ENCODE results near the gene ANKRD9. TPM values are rescaled to one million over a fixed set of nuclear protein-coding genes. Genes with fewer than 3 reads are reported as not detected.
"Not testable (repeated sequence)": the region's sequence is repeated elsewhere in the genome, so short reads cannot be mapped to it uniquely, and the experiment has no call there.

The ANKRD9 gene
- total RNA-seq, 1 donor from 2014 or later = 9.4 TPM

DNA sequence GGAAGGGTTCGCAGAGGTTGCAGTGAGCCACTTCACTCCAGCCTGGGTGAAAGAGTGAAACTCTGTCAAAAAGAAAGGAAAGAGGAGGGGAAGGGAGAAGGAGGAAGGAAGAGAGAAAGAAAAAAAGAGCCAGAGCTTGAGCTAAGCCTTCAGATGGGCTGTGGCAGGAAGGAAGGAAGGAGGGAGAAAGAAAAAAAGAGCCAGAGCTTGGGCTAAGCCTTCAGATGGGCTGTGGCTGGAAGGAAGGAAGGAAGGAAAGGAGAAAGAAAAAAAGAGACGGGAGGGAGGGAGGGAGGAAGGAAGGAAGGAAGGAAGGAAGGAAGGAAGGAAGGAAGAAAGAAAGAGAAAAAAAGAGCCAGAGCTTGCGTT is 13.6 kb upstream of the ANKRD9 start:
- Histone ChIP-seq H3K27ac (ENCODE audit: low read depth, low read length) (no peak overlapping the region), H3K9me3 (ENCODE audit: control insufficient read depth in 3 of 3, low read length in 3 of 3) (no peaks in the 10 kb centered on the region), H3K36me3 (ENCODE audit: control insufficient read depth in 3 of 3, insufficient read depth in 3 of 3, low read length in 3 of 3) (no peaks in the 10 kb centered on the region), H3K27me3 (ENCODE audit: control insufficient read depth in 3 of 3, insufficient read depth in 3 of 3, low read length in 3 of 3) (no peaks in the 10 kb centered on the region), H3K4me1 (ENCODE audit: control insufficient read depth in 3 of 3, insufficient read depth in 3 of 3, low read length in 3 of 3) (peaks cover 9 to 16% (median 13%) of the 10 kb centered on the region in 3 donors), H3K9ac (ENCODE audit: low read depth in 1 of 3, low read length in 3 of 3) (no peak overlapping the region), H3K4me3 (ENCODE audit: low read length in 3 of 3) (no peak overlapping the region)

DNA sequence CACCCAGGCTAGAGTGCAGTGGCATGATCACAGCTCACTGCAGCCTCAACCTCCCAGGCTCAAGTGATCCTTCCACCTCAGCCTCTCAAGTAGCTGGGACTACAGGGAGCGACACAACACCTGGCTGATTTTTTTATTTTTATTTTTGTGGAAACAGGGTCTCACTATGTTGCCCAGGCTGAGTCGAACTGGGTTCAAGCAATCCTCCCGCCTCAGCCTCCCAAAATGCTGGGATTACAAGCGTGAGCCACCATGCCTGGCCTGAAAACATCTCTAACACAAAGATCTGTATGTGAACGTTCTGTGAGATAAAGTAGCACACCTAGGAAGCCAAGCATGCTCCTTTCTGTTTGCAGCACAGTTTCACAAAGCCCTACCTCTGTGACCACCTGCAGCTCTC is 10.1 kb upstream of the ANKRD9 start:
- not testable (repeated sequence) for H3K27me3 ChIP-seq (ENCODE audit: control insufficient read depth in 3 of 3, insufficient read depth in 3 of 3, low read length in 3 of 3); H3K9me3 ChIP-seq (ENCODE audit: control insufficient read depth in 3 of 3, low read length in 3 of 3); H3K4me3 ChIP-seq (ENCODE audit: low read length in 3 of 3); H3K9ac ChIP-seq (ENCODE audit: low read depth in 1 of 3, low read length in 3 of 3); H3K36me3 ChIP-seq (ENCODE audit: control insufficient read depth in 3 of 3, insufficient read depth in 3 of 3, low read length in 3 of 3); H3K27ac ChIP-seq (ENCODE audit: low read depth, low read length)
- H3K4me1 ChIP-seq (ENCODE audit: control insufficient read depth in 3 of 3, insufficient read depth in 3 of 3, low read length in 3 of 3) = peaks cover 10 to 20% (median 10%) of the 10 kb centered on the region in 3 donors

DNA sequence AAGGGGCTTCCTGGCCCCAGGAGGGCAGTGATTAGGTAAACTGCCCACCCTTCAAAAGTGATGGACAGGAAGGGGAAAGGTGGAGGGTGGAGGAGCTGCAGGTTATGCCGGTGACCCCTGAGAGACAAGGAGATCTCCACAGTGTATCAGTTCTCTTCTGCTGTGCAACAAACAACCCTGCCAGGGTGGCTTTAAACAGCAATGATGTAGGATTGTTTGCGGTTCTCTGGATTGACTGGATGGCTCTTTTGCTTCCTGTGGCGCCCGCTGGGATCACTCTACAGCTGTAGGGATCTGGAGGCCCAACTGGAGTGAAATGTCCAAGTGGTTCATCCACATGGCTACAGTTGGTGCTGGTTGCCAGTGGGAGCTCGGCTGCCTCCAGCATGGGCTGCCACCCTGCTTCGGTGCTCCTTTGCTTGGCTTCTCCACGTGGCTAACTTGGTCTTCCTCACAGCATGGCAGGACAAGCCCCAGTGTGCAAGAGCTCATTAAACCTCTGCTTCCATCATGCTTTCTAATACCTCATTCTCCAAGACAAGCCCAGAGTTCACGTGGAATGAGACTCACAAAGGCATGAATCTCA is 8.6 kb upstream of the ANKRD9 start:
- no peaks in the 10 kb centered on the region for H3K9me3 ChIP-seq (ENCODE audit: control insufficient read depth in 3 of 3, low read length in 3 of 3)
- no peaks in the 10 kb centered on the region for H3K36me3 ChIP-seq (ENCODE audit: control insufficient read depth in 3 of 3, insufficient read depth in 3 of 3, low read length in 3 of 3)
- H3K27me3 ChIP-seq (ENCODE audit: control insufficient read depth in 3 of 3, insufficient read depth in 3 of 3, low read length in 3 of 3) = no peaks in the 10 kb centered on the region
- no peak overlapping the region for H3K27ac ChIP-seq (ENCODE audit: low read depth, low read length)
- peaks cover 3 to 10% (median 5%) of the 10 kb centered on the region in 3 donors for H3K4me1 ChIP-seq (ENCODE audit: control insufficient read depth in 3 of 3, insufficient read depth in 3 of 3, low read length in 3 of 3)
- H3K4me3 ChIP-seq (ENCODE audit: low read length in 3 of 3) = no peak overlapping the region
- H3K9ac ChIP-seq (ENCODE audit: low read depth in 1 of 3, low read length in 3 of 3) = no peak overlapping the region

DNA sequence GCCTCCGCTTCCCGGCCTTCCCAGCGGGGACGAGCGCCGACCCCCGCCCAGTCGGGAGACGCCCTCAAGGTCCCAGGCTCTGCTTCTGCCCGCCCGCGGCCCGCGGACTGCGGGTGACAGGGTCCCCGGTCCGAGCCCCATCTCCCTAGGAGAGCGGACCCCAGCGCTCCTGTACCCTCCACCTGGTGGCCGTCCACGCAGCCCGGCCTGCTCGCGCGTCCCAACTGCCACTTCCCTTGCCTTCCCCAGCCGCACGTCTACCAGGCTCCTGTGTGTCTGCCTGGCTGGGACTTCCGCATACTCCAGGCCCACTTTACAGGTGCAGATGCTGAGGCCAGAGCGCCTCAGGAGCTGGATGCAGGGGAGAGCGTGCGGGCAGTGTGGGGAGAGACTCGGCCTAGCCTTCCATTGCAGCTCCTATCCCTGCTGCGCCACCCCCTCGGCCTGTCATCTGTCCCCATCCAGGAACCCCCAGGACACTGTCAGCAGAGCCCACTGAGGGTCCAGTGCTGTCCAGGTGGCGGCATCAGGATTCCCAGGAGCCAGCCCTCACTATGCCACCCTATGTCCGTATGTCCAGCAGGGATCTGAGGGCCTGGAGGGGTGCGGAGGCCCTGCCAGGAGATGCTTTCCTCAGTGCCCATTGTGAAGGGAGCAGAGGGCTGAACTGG is 8.0 kb upstream of the ANKRD9 start:
- H3K27ac ChIP-seq (ENCODE audit: low read depth, low read length) = no peak overlapping the region
- no peaks in the 10 kb centered on the region for H3K36me3 ChIP-seq (ENCODE audit: control insufficient read depth in 3 of 3, insufficient read depth in 3 of 3, low read length in 3 of 3)
- H3K27me3 ChIP-seq (ENCODE audit: control insufficient read depth in 3 of 3, insufficient read depth in 3 of 3, low read length in 3 of 3) = no peaks in the 10 kb centered on the region
- H3K9ac ChIP-seq (ENCODE audit: low read depth in 1 of 3, low read length in 3 of 3) = peak overlapping the region; percentile 65 to 85 (median 68)
- H3K4me1 ChIP-seq (ENCODE audit: control insufficient read depth in 3 of 3, insufficient read depth in 3 of 3, low read length in 3 of 3) = peaks cover 3 to 10% (median 5%) of the 10 kb centered on the region in 3 donors
- peak overlapping the region; percentile 30 to 76 (median 75) for H3K4me3 ChIP-seq (ENCODE audit: low read length in 3 of 3)
- no peaks in the 10 kb centered on the region for H3K9me3 ChIP-seq (ENCODE audit: control insufficient read depth in 3 of 3, low read length in 3 of 3)

DNA sequence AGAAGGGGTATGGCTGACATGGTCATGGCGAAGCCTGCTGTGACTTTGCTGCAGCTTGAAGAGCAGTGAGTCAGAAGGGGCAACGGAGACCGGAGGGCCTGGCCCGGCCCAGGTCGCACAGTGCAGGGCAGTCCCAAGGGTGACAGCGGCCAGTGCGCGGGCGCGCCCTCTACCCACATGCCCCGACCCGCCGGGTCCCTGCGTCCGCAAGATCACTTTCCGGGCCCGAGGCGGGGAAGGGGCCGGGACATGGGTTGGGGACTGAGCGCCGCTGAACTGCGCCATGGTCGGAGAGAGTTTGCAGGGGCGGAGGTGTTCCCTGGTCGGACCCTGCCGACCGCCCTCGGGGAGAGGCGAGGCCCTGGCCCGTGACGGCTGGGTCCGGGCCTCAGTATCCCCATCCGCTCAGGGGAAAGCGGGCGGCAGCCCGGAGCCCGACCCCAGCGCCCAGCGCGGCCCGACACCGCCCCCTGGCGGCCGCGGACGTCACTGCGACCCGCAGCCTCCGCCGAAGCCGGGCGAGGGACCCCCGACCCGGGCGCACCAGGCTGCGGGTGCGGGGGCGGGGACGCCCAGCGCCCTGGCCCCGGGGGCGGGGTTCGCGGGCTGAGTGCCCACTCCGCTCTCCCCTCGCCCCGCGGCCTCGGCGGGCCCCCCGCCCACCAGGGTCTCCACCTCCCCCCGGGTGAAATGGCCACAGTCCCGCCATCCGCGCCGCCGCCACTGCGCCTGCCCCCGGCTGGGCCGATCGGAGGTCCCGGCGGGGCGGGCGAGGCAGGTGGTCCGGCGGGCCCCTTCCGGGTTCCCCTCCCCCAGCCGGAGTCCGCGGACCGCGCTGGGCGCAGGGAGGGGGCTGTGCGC is 7.2 kb upstream of the ANKRD9 start:
- Histone ChIP-seq H3K9ac (ENCODE audit: low read depth in 1 of 3, low read length in 3 of 3) (peak overlapping the region; percentile 67 to 85 (median 74)), H3K27ac (ENCODE audit: low read depth, low read length) (no peak overlapping the region), H3K27me3 (ENCODE audit: control insufficient read depth in 3 of 3, insufficient read depth in 3 of 3, low read length in 3 of 3) (no peaks in the 10 kb centered on the region), H3K4me3 (ENCODE audit: low read length in 3 of 3) (peak overlapping the region; percentile 67 to 76 (median 75)), H3K4me1 (ENCODE audit: control insufficient read depth in 3 of 3, insufficient read depth in 3 of 3, low read length in 3 of 3) (peaks cover 3 to 10% (median 5%) of the 10 kb centered on the region in 3 donors), H3K36me3 (ENCODE audit: control insufficient read depth in 3 of 3, insufficient read depth in 3 of 3, low read length in 3 of 3) (no peaks in the 10 kb centered on the region), H3K9me3 (ENCODE audit: control insufficient read depth in 3 of 3, low read length in 3 of 3) (no peaks in the 10 kb centered on the region)

DNA sequence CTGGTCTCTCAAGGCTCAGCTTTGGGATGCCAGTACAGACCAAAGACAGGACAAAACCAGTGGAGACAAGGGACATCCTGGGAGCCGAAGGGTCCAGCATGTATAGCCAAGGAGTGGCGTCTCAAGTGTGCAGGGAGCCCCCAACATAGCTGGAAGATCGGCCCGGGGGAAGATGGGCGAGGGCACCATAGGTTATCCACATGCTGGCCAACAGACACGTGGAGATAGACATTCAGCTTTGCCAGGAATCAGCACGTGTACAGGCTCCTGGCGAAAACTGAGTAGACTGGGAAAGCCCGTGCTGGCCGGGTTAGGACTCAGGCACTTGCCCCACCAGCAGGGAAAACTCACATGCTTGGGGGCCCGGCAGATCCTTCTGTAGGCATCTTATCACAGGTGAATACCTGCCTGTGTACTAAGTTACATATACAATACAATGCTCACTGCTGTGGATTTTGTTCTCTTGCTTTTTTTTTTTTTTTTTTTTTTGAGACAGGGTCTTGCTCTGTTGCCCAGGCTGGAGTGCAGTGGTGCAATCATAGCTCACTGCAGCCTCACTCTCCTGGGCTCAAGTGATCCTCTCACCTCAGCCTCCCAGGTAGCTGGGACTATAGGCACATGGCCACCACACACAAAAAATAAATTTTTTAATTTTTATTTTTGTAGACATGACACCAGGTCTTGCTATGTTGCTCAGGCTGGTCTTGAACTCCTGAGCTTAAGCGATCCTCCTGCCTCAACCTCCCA is 5.6 kb upstream of the ANKRD9 start:
- peak overlapping the region in 1 of 3 donors; percentile 16 for H3K9ac ChIP-seq (ENCODE audit: low read depth in 1 of 3, low read length in 3 of 3)
- no peaks in the 10 kb centered on the region for H3K9me3 ChIP-seq (ENCODE audit: control insufficient read depth in 3 of 3, low read length in 3 of 3)
- H3K4me1 ChIP-seq (ENCODE audit: control insufficient read depth in 3 of 3, insufficient read depth in 3 of 3, low read length in 3 of 3) = peaks cover 8 to 20% (median 12%) of the 10 kb centered on the region in 3 donors
- H3K27ac ChIP-seq (ENCODE audit: low read depth, low read length) = no peak overlapping the region
- H3K27me3 ChIP-seq (ENCODE audit: control insufficient read depth in 3 of 3, insufficient read depth in 3 of 3, low read length in 3 of 3) = no peaks in the 10 kb centered on the region
- H3K4me3 ChIP-seq (ENCODE audit: low read length in 3 of 3) = no peak overlapping the region
- H3K36me3 ChIP-seq (ENCODE audit: control insufficient read depth in 3 of 3, insufficient read depth in 3 of 3, low read length in 3 of 3) = no peaks in the 10 kb centered on the region

DNA sequence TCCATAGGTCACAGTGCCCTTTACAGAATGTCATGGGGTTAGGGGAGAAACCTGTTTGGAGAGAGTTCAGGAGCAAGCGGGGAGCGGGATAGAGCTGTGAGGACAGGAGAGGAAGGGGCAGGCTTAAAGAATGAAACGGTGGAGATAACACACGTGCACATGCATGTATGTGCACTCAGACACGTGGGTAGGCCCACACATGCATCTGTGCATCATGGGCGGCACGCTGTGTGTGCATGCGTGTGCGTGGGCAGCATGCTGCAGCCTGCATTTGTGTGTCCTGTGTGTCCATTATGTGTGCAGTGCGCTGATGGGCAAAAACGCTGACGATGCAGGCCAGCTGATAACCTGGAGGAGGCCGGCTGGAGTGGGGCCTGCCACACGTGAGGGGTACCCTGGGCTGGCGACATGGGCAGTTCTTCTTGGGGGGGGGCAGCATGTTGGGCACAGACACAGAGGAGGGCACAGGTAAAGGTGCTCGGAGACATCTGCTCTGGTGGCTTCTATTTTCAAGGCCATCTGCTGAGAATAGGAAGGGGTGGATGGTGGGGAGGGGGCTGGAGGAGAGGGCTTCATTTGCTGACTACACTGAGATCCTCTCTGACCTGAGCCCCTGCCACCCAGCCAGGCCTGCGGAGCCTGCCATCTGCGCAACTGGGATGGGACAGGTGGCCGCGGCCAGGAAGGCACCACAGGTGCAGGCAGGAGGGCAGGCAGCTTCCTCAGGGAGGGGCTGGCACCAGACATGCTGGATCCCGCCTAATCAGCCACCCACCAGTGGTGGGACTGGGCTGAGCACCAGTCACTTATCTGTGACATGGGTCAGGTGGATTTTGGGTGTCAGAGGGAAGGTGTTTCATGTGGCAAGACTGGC is 4.6 kb upstream of the ANKRD9 start:
- Histone ChIP-seq H3K9ac (ENCODE audit: low read depth in 1 of 3, low read length in 3 of 3) (no peak overlapping the region), H3K4me3 (ENCODE audit: low read length in 3 of 3) (no peak overlapping the region), H3K27me3 (ENCODE audit: control insufficient read depth in 3 of 3, insufficient read depth in 3 of 3, low read length in 3 of 3) (no peaks in the 10 kb centered on the region), H3K36me3 (ENCODE audit: control insufficient read depth in 3 of 3, insufficient read depth in 3 of 3, low read length in 3 of 3) (no peaks in the 10 kb centered on the region), H3K4me1 (ENCODE audit: control insufficient read depth in 3 of 3, insufficient read depth in 3 of 3, low read length in 3 of 3) (peaks cover 8 to 22% (median 15%) of the 10 kb centered on the region in 3 donors), H3K27ac (ENCODE audit: low read depth, low read length) (no peak overlapping the region), H3K9me3 (ENCODE audit: control insufficient read depth in 3 of 3, low read length in 3 of 3) (no peaks in the 10 kb centered on the region)

DNA sequence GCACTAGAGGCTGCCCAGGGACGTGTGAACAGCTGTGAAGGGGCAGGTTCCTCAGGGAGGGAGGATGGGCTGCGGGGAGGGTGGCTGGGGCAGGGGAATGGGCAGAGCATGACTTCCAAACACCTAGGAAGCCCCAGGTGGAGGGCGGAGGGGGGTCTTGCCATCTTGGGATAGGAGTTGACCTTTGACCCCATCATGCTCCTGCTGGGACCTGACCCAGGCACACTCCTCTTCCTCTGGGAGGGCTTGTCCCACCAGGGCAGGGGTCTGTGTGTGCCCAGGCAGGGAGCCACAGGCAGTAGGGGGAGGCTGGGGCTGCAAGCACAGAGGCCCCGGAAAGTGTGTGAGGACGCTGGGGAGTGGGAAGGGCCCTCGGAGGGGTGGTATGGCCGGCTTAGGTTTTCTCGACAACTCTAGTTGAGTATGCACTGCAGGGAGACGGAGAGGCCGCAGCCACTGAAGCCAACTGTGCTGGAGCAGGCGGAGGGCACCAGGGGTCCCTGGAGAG is 3.3 kb upstream of the ANKRD9 start:
- no peak overlapping the region for H3K4me3 ChIP-seq (ENCODE audit: low read length in 3 of 3)
- H3K9ac ChIP-seq (ENCODE audit: low read depth in 1 of 3, low read length in 3 of 3) = no peak overlapping the region
- no peaks in the 10 kb centered on the region for H3K9me3 ChIP-seq (ENCODE audit: control insufficient read depth in 3 of 3, low read length in 3 of 3)
- H3K27me3 ChIP-seq (ENCODE audit: control insufficient read depth in 3 of 3, insufficient read depth in 3 of 3, low read length in 3 of 3) = no peaks in the 10 kb centered on the region
- H3K27ac ChIP-seq (ENCODE audit: low read depth, low read length) = no peak overlapping the region
- peaks cover 16 to 34% (median 24%) of the 10 kb centered on the region in 3 donors for H3K4me1 ChIP-seq (ENCODE audit: control insufficient read depth in 3 of 3, insufficient read depth in 3 of 3, low read length in 3 of 3)
- peaks cover 0 to 5% (median 0%) of the 10 kb centered on the region in 3 donors for H3K36me3 ChIP-seq (ENCODE audit: control insufficient read depth in 3 of 3, insufficient read depth in 3 of 3, low read length in 3 of 3)

DNA sequence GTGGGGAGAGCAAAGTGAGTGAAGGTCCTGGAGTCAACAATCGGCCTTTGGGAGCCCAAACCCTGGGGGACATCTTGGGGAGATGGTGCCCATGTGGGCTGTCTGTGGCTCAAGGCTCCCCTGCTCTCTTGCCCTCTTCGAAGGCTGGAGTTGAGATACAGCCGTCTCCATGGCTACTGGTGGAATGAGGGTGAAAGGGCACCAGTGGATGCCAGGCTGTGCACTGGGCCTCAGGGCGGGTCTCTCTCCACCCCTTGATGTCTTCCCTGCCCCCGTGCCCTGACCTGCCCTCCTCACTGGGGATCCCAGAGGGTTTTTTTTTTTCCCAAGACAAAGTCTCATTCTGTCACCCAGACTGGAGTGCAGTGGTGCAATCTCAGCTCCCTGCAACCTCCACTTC is 2.0 kb upstream of the ANKRD9 start:
- no peak overlapping the region for H3K27ac ChIP-seq (ENCODE audit: low read depth, low read length)
- H3K4me3 ChIP-seq (ENCODE audit: low read length in 3 of 3) = no peak overlapping the region
- H3K9me3 ChIP-seq (ENCODE audit: control insufficient read depth in 3 of 3, low read length in 3 of 3) = no peaks in the 10 kb centered on the region
- no peak overlapping the region for H3K9ac ChIP-seq (ENCODE audit: low read depth in 1 of 3, low read length in 3 of 3)
- H3K27me3 ChIP-seq (ENCODE audit: control insufficient read depth in 3 of 3, insufficient read depth in 3 of 3, low read length in 3 of 3) = no peaks in the 10 kb centered on the region
- peaks cover 4 to 15% (median 6%) of the 10 kb centered on the region in 3 donors for H3K36me3 ChIP-seq (ENCODE audit: control insufficient read depth in 3 of 3, insufficient read depth in 3 of 3, low read length in 3 of 3)
- peaks cover 17 to 30% (median 26%) of the 10 kb centered on the region in 3 donors for H3K4me1 ChIP-seq (ENCODE audit: control insufficient read depth in 3 of 3, insufficient read depth in 3 of 3, low read length in 3 of 3)
